CD4-positive, alpha-beta T cell (primary cell): ENCODE data around the gene LAMA3. TPM values are rescaled to one million over a fixed set of nuclear protein-coding genes. Genes with fewer than 3 reads are reported as not detected.

Experiments used
- ATAC-seq: fragments of 200-7000 bp; cut with Tn5 transposase; one replicate; pipeline ENCODE4 v1.10.0; 2022; ENCODE audit warnings: mild to moderate bottlenecking; ENCODE audit not compliant: poor library complexity
- CTCF ChIA-PET: fragments of 350-600 bp; sonication (Branson Sonifier 250); formaldehyde crosslinking; loops from one replicate; lab custom pipeline; 2021; ENCODE audit warnings: antibody characterized with exemption, inconsistent platforms; lab: Charles Lee
- POLR2A ChIA-PET: fragments of 350-600 bp; sonication (Branson Sonifier 250); formaldehyde crosslinking; loops from one replicate; lab custom pipeline; 2021; ENCODE audit warnings: antibody characterized with exemption, inconsistent platforms; lab: Charles Lee
- DNase-seq, 14 experiments: peaks; one replicate each; pipeline ENCODE4 v3.0.0-alpha.2; 2013 to 2020; ENCODE audit warnings: mixed read lengths in 2 of 14
- H3K27ac ChIP-seq, 2 donors: one replicate each; pipeline versions ENCODE4 v1.5.1 to v1.7.0; 2013; ENCODE audit warnings: low read length in 2 of 2, low read depth in 1 of 2, mild to moderate bottlenecking in 1 of 2
- H3K27me3 ChIP-seq, 2 experiments: 1 replicate in 1 of 2; 2 replicates in 1 of 2; pipeline versions ENCODE4 v1.6.1 to v1.7.0; 2013; ENCODE audit warnings: low read length in 2 of 2, control low read depth in 1 of 2, mild to moderate bottlenecking in 1 of 2, moderate library complexity in 1 of 2; ENCODE audit not compliant: insufficient read depth in 2 of 2, control insufficient read depth in 1 of 2
- H3K36me3 ChIP-seq: one replicate; pipeline ENCODE4 v1.6.1; 2013; ENCODE audit warnings: low read length, control low read depth; ENCODE audit not compliant: insufficient read depth
- H3K4me1 ChIP-seq: one replicate; pipeline ENCODE4 v1.6.1; 2013; ENCODE audit warnings: low read length, control low read depth; ENCODE audit not compliant: insufficient read depth
- H3K4me3 ChIP-seq: one replicate; pipeline ENCODE4 v1.5.1; 2013; ENCODE audit warnings: mild to moderate bottlenecking, low read length, moderate library complexity
- H3K9me3 ChIP-seq, 2 experiments: 1 replicate in 1 of 2; 2 replicates in 1 of 2; pipeline versions ENCODE4 v1.6.1 to v1.7.0; 2013; ENCODE audit warnings: low read length in 2 of 2, mild to moderate bottlenecking in 2 of 2, control low read depth in 1 of 2, moderate library complexity in 1 of 2; ENCODE audit not compliant: control insufficient read depth in 1 of 2, insufficient read depth in 1 of 2
- H3K27ac Mint-ChIP-seq: one replicate; pipeline ENCODE4 v1.8.0; 2020; ENCODE audit warnings: mixed read lengths
- H3K27me3 Mint-ChIP-seq: one replicate; pipeline ENCODE4 v1.8.0; 2021; ENCODE audit warnings: mixed read lengths
- H3K36me3 Mint-ChIP-seq: one replicate; pipeline ENCODE4 v1.8.0; 2021; ENCODE audit warnings: low read depth, mixed read lengths
- H3K4me1 Mint-ChIP-seq: one replicate; pipeline ENCODE4 v1.8.0; 2021; ENCODE audit warnings: low read depth, mixed read lengths
- H3K4me3 Mint-ChIP-seq: one replicate; pipeline ENCODE4 v1.8.0; 2020; ENCODE audit warnings: mild to moderate bottlenecking, mixed read lengths
- H3K9me3 Mint-ChIP-seq: one replicate; pipeline ENCODE4 v1.8.0; 2020; ENCODE audit warnings: mixed read lengths
- CTCF ChIP-seq: fragments of 200-600 bp; IDR thresholded peaks from one replicate; pipeline ENCODE4 v1.8.0; 2022; ENCODE audit warnings: antibody characterized with exemption, mild to moderate bottlenecking
- intact Hi-C, 2 experiments: fragments of 100-400 bp; cut with DNase I in 1 of 2; cut with micrococcal nuclease in 1 of 2; formaldehyde crosslinking; loops; one replicate each; pipeline versions ENCODE4 v1.15.1 to v1.9.0; 2023 to 2025; cut with DNase I, micrococcal nuclease
- total RNA-seq, 174 experiments: library from RNA in 2 of 174; stranded (reverse) in 2 of 174; gene quantifications; one replicate each; pipeline ENCODE4 v1.2.3 and lab custom pipeline; 2021 to 2026

Gene LAMA3
- total RNA-seq, 2 experiments from 2014 or later = 0.19 TPM; not detected in 1

GRCh38 chr18:23871410-23871809 lies 182.2 kb downstream of the LAMA3 start:
- Mint-ChIP-seq H3K36me3 (no peaks in the 10 kb centered on the region), H3K4me1 (peaks cover 55% of the 10 kb centered on the region), H3K4me3 (peak overlapping the region; percentile 73), H3K27me3 (no peaks in the 10 kb centered on the region), H3K27ac (peak overlapping the region; percentile 93), H3K9me3 (no peaks in the 10 kb centered on the region)
- ATAC-seq (peak; percentile 94), DNase-seq (peak; percentile 54 to 90 (median 72))
- H3K9me3 ChIP-seq = no peaks in the 10 kb centered on the region
- intact Hi-C loops = loop anchor here (1.0 to 5.0 kb wide), 5 partner anchors 39 to 246 kb away; partner anchors contain the start of gene TTC39C (in 1 of the 2)
- TF ChIP-seq CTCF = no peak
- H3K4me1 ChIP-seq = peaks cover 35% of the 10 kb centered on the region
- ChIA-PET CTCF (interaction anchor here (1.0 to 2.1 kb wide), 3 partner anchors 10 to 47 kb away, joined by 3 to 6 read pairs (median 3); no protein-coding TSS in a partner anchor), POLR2A (interaction anchor here (1.0 to 1.6 kb wide), 4 partner anchors 10 to 33 kb away, joined by 3 to 4 read pairs (median 4); no protein-coding TSS in a partner anchor)
- H3K4me3 ChIP-seq = no peak overlapping the region
- no peaks in the 10 kb centered on the region for H3K36me3 ChIP-seq
- no peaks in the 10 kb centered on the region for H3K27me3 ChIP-seq
- peak overlapping the region in 1 of 2 donors; percentile 9 for H3K27ac ChIP-seq

DNA sequence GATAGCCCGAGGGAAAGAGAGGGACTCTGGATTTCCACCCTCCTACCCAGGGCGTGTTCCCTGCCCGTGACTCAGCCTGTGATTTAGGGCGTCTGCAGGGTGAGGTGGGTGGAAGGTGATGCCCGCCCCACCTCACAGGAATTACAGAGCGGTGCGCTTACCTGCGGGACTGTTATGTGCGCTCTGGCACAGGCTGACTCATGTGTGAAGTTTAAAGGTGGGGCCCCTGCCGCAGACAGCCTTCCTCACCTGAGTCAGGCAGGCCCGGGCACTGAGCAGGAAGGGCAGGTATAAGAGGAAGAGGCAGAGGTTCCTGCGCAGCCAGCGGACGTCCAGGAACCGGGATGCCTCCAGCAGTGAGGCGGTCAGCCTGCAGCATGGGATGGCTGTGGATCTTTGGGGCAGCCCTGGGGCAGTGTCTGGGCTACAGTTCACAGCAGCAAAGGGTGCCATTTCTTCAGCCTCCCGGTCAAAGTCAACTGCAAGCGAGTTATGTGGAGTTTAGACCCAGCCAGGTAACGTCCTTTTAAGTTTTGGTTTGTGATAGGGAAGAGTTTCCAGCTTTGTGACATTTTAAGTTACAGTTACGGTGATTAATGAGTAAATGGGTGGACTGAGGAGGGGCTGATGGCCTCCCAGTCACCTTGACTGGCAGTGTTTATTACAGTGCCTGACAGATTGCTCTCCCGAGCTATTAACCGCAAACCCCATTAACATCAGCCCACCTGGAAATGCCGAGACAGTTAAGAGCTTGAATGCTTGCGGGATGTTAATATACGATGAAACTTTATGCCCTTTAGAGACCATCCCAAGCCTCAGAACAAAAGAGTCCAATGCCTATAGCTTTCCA lies 183.7 kb downstream of the LAMA3 start:
- Histone ChIP-seq H3K27me3 (no peaks in the 10 kb centered on the region), H3K9me3 (no peaks in the 10 kb centered on the region), H3K36me3 (no peaks in the 10 kb centered on the region), H3K27ac (no peak overlapping the region), H3K4me3 (no peak overlapping the region), H3K4me1 (peaks cover 24% of the 10 kb centered on the region)
- Mint-ChIP-seq H3K4me1 (peaks cover 45% of the 10 kb centered on the region), H3K27ac (peak overlapping the region; percentile 93), H3K4me3 (peak overlapping the region; percentile 68), H3K9me3 (no peaks in the 10 kb centered on the region), H3K27me3 (no peaks in the 10 kb centered on the region), H3K36me3 (no peaks in the 10 kb centered on the region)
- ChIA-PET POLR2A (no interaction called here), CTCF (interaction anchor here (1.2 to 2.1 kb wide), 2 partner anchors 46 kb away, joined by 3 to 6 read pairs; no protein-coding TSS in a partner anchor)
- ATAC-seq = peak; percentile 62
- DNase-seq = peak; percentile 18 to 77 (median 52)
- no peak for TF ChIP-seq CTCF
- intact Hi-C loops = loop anchor here (5.0 kb wide), 3 partner anchors 41 to 244 kb away; partner anchors contain the start of gene TTC39C (in 1 of the 2)

- H3K4me3 Mint-ChIP-seq = no peak overlapping the region
- Histone ChIP-seq H3K27me3 (no peaks in the 10 kb centered on the region), H3K36me3 (no peaks in the 10 kb centered on the region), H3K4me1 (peaks cover 21% of the 10 kb centered on the region), H3K27ac (no peak overlapping the region), H3K4me3 (no peak overlapping the region), H3K9me3 (no peaks in the 10 kb centered on the region)
- H3K9me3 Mint-ChIP-seq = no peaks in the 10 kb centered on the region
- no peak for TF ChIP-seq CTCF
- DNase-seq (no peak), ATAC-seq (no peak)
- no peaks in the 10 kb centered on the region for H3K27me3 Mint-ChIP-seq
- H3K4me1 Mint-ChIP-seq = peaks cover 31% of the 10 kb centered on the region
- H3K27ac Mint-ChIP-seq = no peak overlapping the region
- ChIA-PET CTCF (no interaction called here), POLR2A (no interaction called here)
- intact Hi-C loops = no loop called here
- no peaks in the 10 kb centered on the region for H3K36me3 Mint-ChIP-seq
Measured at GRCh38 chr18:23875966-23876895, 187.0 kb downstream of the LAMA3 start.
